Activated naive CD8-positive, alpha-beta T cell treated with anti-CD3 and anti-CD28 coated beads, Interleukin-2, amount 50 U/mL, for 16 hours (primary cell): Measurements from ENCODE around the gene ADAM22.

Experiments used
- DNase-seq: peaks from one replicate; pipeline ENCODE4 v3.0.0-alpha.2; 2020; ENCODE audit warnings: low read depth, low spot score

The ADAM22 gene

GRCh38 chr7:88217675-88218428 lies 283.8 kb downstream of the ADAM22 start:
- no peak for DNase-seq

GRCh38 chr7:88218429-88218745 lies 284.3 kb downstream of the ADAM22 start:
- DNase-seq, result no peak

- DNase-seq, result no peak
Measured at GRCh38 chr7:88218836-88219605, 285.0 kb downstream of the ADAM22 start.

GRCh38 chr7:88219781-88220747 lies 286.0 kb downstream of the ADAM22 start, which contains the start of gene SRI:
SRI (minus strand) TSS chr7:88220038; CDS start chr7:88220026, 12 bp downstream.
- peak; percentile 78 for DNase-seq

GRCh38 chr7:88223265-88223664 lies 289.2 kb downstream of the ADAM22 start:
- no peak for DNase-seq

GRCh38 chr7:88224601-88225275 lies 290.7 kb downstream of the ADAM22 start:
- no peak for DNase-seq

GRCh38 chr7:88226201-88226600 lies 292.1 kb downstream of the ADAM22 start:
- no peak for DNase-seq

GRCh38 chr7:88226886-88227516 lies 292.9 kb downstream of the ADAM22 start:
- no peak for DNase-seq

- DNase-seq, result no peak
Measured at GRCh38 chr7:88229302-88229995, 295.4 kb downstream of the ADAM22 start.

- no peak for DNase-seq
Measured at GRCh38 chr7:88230646-88231045, 296.6 kb downstream of the ADAM22 start.

GRCh38 chr7:88233828-88234227 lies 299.8 kb downstream of the ADAM22 start:
- DNase-seq, result no peak

- no peak for DNase-seq
Measured at GRCh38 chr7:88239852-88240251, 305.8 kb downstream of the ADAM22 start.

- no peak for DNase-seq
Measured at GRCh38 chr7:88243345-88243909, 309.4 kb downstream of the ADAM22 start.

GRCh38 chr7:88244258-88244657 lies 310.2 kb downstream of the ADAM22 start:
- DNase-seq, result no peak
